ENCODE measurements around the gene NUF2. TPM values are rescaled to one million over a fixed set of nuclear protein-coding genes. Genes with fewer than 3 reads are reported as not detected.

Gene NUF2
- total and polyA plus RNA-seq, 2 of the 4 experiments (the other 2 are of a cell fraction) = 13.0 to 18.5 TPM

GRCh38 chr1:163307479-163308171 lies 14.1 kb upstream of the NUF2 start (continued):
- no peak for TF ChIP-seq RFX5 (IDR thresholded peaks at IDR 0.05; ENCODE audit: low read depth, low read length)

GRCh38 chr1:163308811-163309210 lies 12.9 kb upstream of the NUF2 start:
- peak overlapping the region; percentile 29; the same call in 1 of the 2 replicates for H2BK120ac ChIP-seq (ENCODE audit: low read depth, low read length)
- BruUV-seq (replicated peaks) = no TSS peak
- H3K56ac ChIP-seq (ENCODE audit: extremely low read depth, insufficient read depth, low read length) = no peak overlapping the region
- H3K9me3 ChIP-seq (ENCODE audit: control insufficient read depth, insufficient read depth, low read length) = no peaks in the 10 kb centered on the region
- peak; percentile 35 for ATAC-seq (ENCODE audit: low read depth)
- 0 out of 2 replicates have a peak overlapping the region, but pooled peaks have one; percentile 15 for H2AK5ac ChIP-seq (ENCODE audit: low read depth, low read length)
- no peak overlapping the region for H4K5ac ChIP-seq (ENCODE audit: low read depth, low read length)
- no peak overlapping the region for H3K9ac ChIP-seq (ENCODE audit: low read depth, low read length)
- no peak overlapping the region for H4K8ac ChIP-seq (ENCODE audit: low read depth in 2 of 2, low read length in 2 of 2)
- H3K9me1 ChIP-seq (ENCODE audit: insufficient read depth, low read length) = no peaks in the 10 kb centered on the region; the same call in 1 of the 2 replicates
- 0 out of 4 replicates have a peak, but pooled peaks cover 0 to 2% of the 10 kb centered on the region in 2 experiments for H3K79me1 ChIP-seq (ENCODE audit: low read depth in 1 of 2, low read length in 2 of 2)
- intact Hi-C loops (cut with micrococcal nuclease) = no loop called here
- 0 out of 2 replicates have a peak overlapping the region, but pooled peaks have one; percentile 28 for H4K91ac ChIP-seq (ENCODE audit: insufficient read depth, low read depth, low read length)
- WGBS, 2 experiments (ENCODE audit: extremely low coverage in 2 of 2, insufficient read length in 1 of 2) = no CpG with 5 or more reads among the region's 1 CpG
- no peak overlapping the region; the same call in 2 of the 3 replicates for H2BK15ac ChIP-seq (ENCODE audit: low read depth, low read length)
- ChIA-PET POLR2A (ENCODE audit: unreplicated experiment) (no interaction called here), CTCF (no interaction called here)
- H2AFZ ChIP-seq (replicated peaks; ENCODE audit: low read length, poor library complexity) = no peak overlapping the region
- no peak overlapping the region for H3K4ac ChIP-seq (ENCODE audit: low read depth, low read length)
- peak overlapping the region; percentile 19 for H2BK5ac ChIP-seq (ENCODE audit: low read depth, low read length, poor library complexity, severe bottlenecking)
- H3K4me1 ChIP-seq (ENCODE audit: control insufficient read depth, insufficient read depth, low read length) = peaks cover 3% of the 10 kb centered on the region; the same call in 1 of the 2 replicates
- 0 out of 2 replicates have a peak, but pooled peaks cover 1% of the 10 kb centered on the region for H3K36me3 ChIP-seq (ENCODE audit: control insufficient read depth, insufficient read depth, low read length)
- no peak overlapping the region for H3K4me3 ChIP-seq (ENCODE audit: insufficient read depth, low read depth, low read length)
- no peak overlapping the region for H3K27ac ChIP-seq (ENCODE audit: insufficient read depth, low read length)
- 0 out of 2 replicates have a peak overlapping the region, but pooled peaks have one; percentile 52 for H3K14ac ChIP-seq (replicated peaks; ENCODE audit: low read depth, low read length)
- no peaks in the 10 kb centered on the region for H4K20me1 ChIP-seq (ENCODE audit: insufficient read depth, low read length)
- H2AK9ac ChIP-seq (replicated peaks; ENCODE audit: low read depth, low read length, poor library complexity) = no peak overlapping the region
- dilution Hi-C loops (cut with HindIII; ENCODE audit: low sequenced_read_pairs, unreplicated experiment) = loop anchor here (25.0 kb wide), 1 partner anchor 447 kb away; the partner anchor contains the start of gene CCDC190
- peak; percentile 72 for DNase-seq
- no peak overlapping the region for H3K18ac ChIP-seq (ENCODE audit: low read depth, low read length)
- H3K4me2 ChIP-seq (ENCODE audit: low read depth, low read length) = no peak overlapping the region
- in situ Hi-C loops (cut with MboI; ENCODE audit: low sequenced_read_pairs) = loop anchor here (5.0 to 10.0 kb wide), 2 partner anchors 124 to 457 kb away; no protein-coding TSS in a partner anchor
- H3K23ac ChIP-seq (ENCODE audit: low read depth, low read length) = no peak overlapping the region
- no peaks in the 10 kb centered on the region for H3K27me3 ChIP-seq (ENCODE audit: control insufficient read depth, insufficient read depth, low read length)
- H2BK20ac ChIP-seq (ENCODE audit: low read depth, low read length) = no peak overlapping the region
- no peak for TF ChIP-seq BHLHE40 (IDR thresholded peaks at IDR 0.05; ENCODE audit: low read depth, low read length)
- no peak for TF ChIP-seq NFE2L2 (IDR thresholded peaks at IDR 0.05; ENCODE audit: low read depth, low read length)
- TF ChIP-seq RFX5 (IDR thresholded peaks at IDR 0.05; ENCODE audit: low read depth, low read length) = no peak
- no peak for TF ChIP-seq CHD1 (IDR thresholded peaks at IDR 0.05; ENCODE audit: low read depth, low read length)
- no peak for TF ChIP-seq MAZ (IDR thresholded peaks at IDR 0.05; ENCODE audit: borderline replicate concordance, low read depth, low read length)
- no peak for TF ChIP-seq MAFK (IDR thresholded peaks at IDR 0.05; ENCODE audit: low read depth, low read length)
- TF ChIP-seq, protein P1, sequence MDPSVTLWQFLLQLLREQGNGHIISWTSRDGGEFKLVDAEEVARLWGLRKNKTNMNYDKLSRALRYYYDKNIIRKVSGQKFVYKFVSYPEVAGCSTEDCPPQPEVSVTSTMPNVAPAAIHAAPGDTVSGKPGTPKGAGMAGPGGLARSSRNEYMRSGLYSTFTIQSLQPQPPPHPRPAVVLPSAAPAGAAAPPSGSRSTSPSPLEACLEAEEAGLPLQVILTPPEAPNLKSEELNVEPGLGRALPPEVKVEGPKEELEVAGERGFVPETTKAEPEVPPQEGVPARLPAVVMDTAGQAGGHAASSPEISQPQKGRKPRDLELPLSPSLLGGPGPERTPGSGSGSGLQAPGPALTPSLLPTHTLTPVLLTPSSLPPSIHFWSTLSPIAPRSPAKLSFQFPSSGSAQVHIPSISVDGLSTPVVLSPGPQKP (IDR thresholded peaks at IDR 0.05; ENCODE audit: borderline replicate concordance, low read depth, low read length) = no peak
- no peak for TF ChIP-seq MXI1 (IDR thresholded peaks at IDR 0.05; ENCODE audit: borderline replicate concordance, low read depth, low read length)
- TF ChIP-seq, protein P2, sequence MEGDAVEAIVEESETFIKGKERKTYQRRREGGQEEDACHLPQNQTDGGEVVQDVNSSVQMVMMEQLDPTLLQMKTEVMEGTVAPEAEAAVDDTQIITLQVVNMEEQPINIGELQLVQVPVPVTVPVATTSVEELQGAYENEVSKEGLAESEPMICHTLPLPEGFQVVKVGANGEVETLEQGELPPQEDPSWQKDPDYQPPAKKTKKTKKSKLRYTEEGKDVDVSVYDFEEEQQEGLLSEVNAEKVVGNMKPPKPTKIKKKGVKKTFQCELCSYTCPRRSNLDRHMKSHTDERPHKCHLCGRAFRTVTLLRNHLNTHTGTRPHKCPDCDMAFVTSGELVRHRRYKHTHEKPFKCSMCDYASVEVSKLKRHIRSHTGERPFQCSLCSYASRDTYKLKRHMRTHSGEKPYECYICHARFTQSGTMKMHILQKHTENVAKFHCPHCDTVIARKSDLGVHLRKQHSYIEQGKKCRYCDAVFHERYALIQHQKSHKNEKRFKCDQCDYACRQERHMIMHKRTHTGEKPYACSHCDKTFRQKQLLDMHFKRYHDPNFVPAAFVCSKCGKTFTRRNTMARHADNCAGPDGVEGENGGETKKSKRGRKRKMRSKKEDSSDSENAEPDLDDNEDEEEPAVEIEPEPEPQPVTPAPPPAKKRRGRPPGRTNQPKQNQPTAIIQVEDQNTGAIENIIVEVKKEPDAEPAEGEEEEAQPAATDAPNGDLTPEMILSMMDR (conservative IDR thresholded peaks at IDR 0.05; ENCODE audit: low read depth, low read length) = no peak
- no peak for TF ChIP-seq POLR2A (IDR thresholded peaks at IDR 0.05; ENCODE audit: low read depth, low read length)
- TF ChIP-seq RAD21 (IDR thresholded peaks at IDR 0.05; ENCODE audit: low read length) = no peak
- no peak for TF ChIP-seq SMC3 (IDR thresholded peaks at IDR 0.05; ENCODE audit: low read depth, low read length)
- TF ChIP-seq FOS (IDR thresholded peaks at IDR 0.05; ENCODE audit: low read depth, low read length) = no peak
- no peak for TF ChIP-seq RCOR1 (IDR thresholded peaks at IDR 0.05; ENCODE audit: insufficient replicate concordance, low read length)
